Neural progenitor cell (in vitro differentiated cells): ENCODE data around the gene CRB2.

Source experiments
- CTCF ChIP-seq: fragments of 200-600 bp; sonication (generic); IDR thresholded peaks from 2 replicates; pipeline ENCODE4 v1.5.1; 2017; ENCODE audit warnings: antibody characterized with exemption, mild to moderate bottlenecking
- EZH2 ChIP-seq: fragments of 200-600 bp; sonication (generic); IDR thresholded peaks from 2 replicates; pipeline ENCODE4 v1.6.1; 2017; ENCODE audit warnings: antibody characterized with exemption, mild to moderate bottlenecking, moderate library complexity
- EZH2phosphoT487 ChIP-seq: fragments of 200-600 bp; sonication (generic); IDR thresholded peaks from 2 replicates; pipeline ENCODE4 v1.6.1; 2017; ENCODE audit warnings: antibody characterized with exemption

GRCh38 chr9:123391946-123392345 lies 35.9 kb downstream of the CRB2 start:
- TF ChIP-seq EZH2 (no peak), CTCF (no peak), EZH2phosphoT487 (no peak)
